H1 (cell line): ENCODE measurements around the gene CPXM1. TPM values are rescaled to one million over a fixed set of nuclear protein-coding genes. Genes with fewer than 3 reads are reported as not detected.

Source experiments
- CTCF ChIA-PET: fragments of 300-600 bp; sonication (Branson Sonifier 250); formaldehyde crosslinking; loops from one replicate; lab custom pipeline; 2021; ENCODE audit not compliant: partially characterized antibody; lab: Charles Lee
- POLR2A ChIA-PET: fragments of 300-600 bp; sonication (Branson Sonifier 250); formaldehyde crosslinking; loops from one replicate; lab custom pipeline; 2021; ENCODE audit warnings: inconsistent platforms; ENCODE audit not compliant: partially characterized antibody; lab: Charles Lee
- DNase-seq, 2 experiments: peaks; one replicate each; pipeline versions ENCODE4 v3.0.0 to v3.0.0-alpha.2; 2010 to 2022; ENCODE audit warnings: low spot score in 2 of 2, low read depth in 1 of 2, mixed read lengths in 1 of 2
- FAIRE-seq: peaks from 2 replicates; lab custom pipeline; 2011; peaks lifted over from hg19 to GRCh38; lab: Jason Lieb, UNC
- H2AFZ ChIP-seq: 2 replicates; pipeline ENCODE4 v1.8.1; 2012; ENCODE audit warnings: low read length, inconsistent platforms
- H2AK5ac ChIP-seq: 2 replicates; pipeline ENCODE4 v1.6.1; 2013; ENCODE audit warnings: low read depth, low read length
- H2BK120ac ChIP-seq: replicated peaks from 2 replicates; pipeline ENCODE3; 2013; ENCODE audit warnings: low read depth, low read length, inconsistent platforms
- H2BK12ac ChIP-seq: 2 replicates; pipeline ENCODE4 v1.6.1; 2013; ENCODE audit warnings: low read depth, low read length
- H2BK15ac ChIP-seq: 2 replicates; pipeline ENCODE4 v1.6.1; 2013; ENCODE audit warnings: low read length
- H2BK20ac ChIP-seq: 2 replicates; pipeline ENCODE4 v1.6.1; 2013; ENCODE audit warnings: low read length
- H2BK5ac ChIP-seq: 2 replicates; pipeline ENCODE4 v1.6.1; 2013; ENCODE audit warnings: low read depth, low read length
- H3K14ac ChIP-seq: 2 replicates; pipeline ENCODE4 v1.6.1; 2013; ENCODE audit warnings: inconsistent platforms; ENCODE audit not compliant: insufficient read length
- H3K18ac ChIP-seq: 2 replicates; pipeline ENCODE4 v1.6.1; 2013; ENCODE audit warnings: low read length; ENCODE audit errors: extremely low read depth
- H3K23ac ChIP-seq: 2 replicates; pipeline ENCODE4 v1.6.1; 2013; ENCODE audit warnings: inconsistent platforms; ENCODE audit not compliant: insufficient read length
- H3K23me2 ChIP-seq: 2 replicates; pipeline ENCODE4 v1.6.1; 2013; ENCODE audit warnings: low read depth, low read length
- H3K27ac ChIP-seq: 2 replicates; pipeline ENCODE4 v1.6.1; 2011; ENCODE audit warnings: low read depth, low read length, inconsistent platforms
- H3K27me3 ChIP-seq, 4 experiments: replicated peaks in 1 of 4; 1 replicate in 1 of 4; 2 replicates in 3 of 4; pipeline versions ENCODE4 v1.6.1 to v1.8.1; 2011 to 2013; ENCODE audit warnings: low read length in 3 of 4, mild to moderate bottlenecking in 3 of 4, inconsistent platforms in 2 of 4, mixed read lengths in 2 of 4, moderate library complexity in 1 of 4; ENCODE audit not compliant: control insufficient read depth in 3 of 4, insufficient read depth in 3 of 4; ENCODE audit errors: extremely low read depth in 1 of 4
- H3K36me3 ChIP-seq, 4 experiments: 2 replicates each; pipeline versions ENCODE4 v1.6.1 to v1.8.1; 2011 to 2013; ENCODE audit warnings: mild to moderate bottlenecking in 4 of 4, low read length in 3 of 4, moderate library complexity in 2 of 4, control low read depth in 1 of 4, inconsistent platforms in 1 of 4; ENCODE audit not compliant: insufficient read depth in 4 of 4, control insufficient read depth in 2 of 4
- H3K4ac ChIP-seq: replicated peaks from 2 replicates; pipeline ENCODE3; 2013; ENCODE audit warnings: low read length, low read depth, mixed read lengths, inconsistent platforms; ENCODE audit not compliant: insufficient read length
- H3K4me1 ChIP-seq, 4 experiments: replicated peaks in 1 of 4; 1 replicate in 1 of 4; 2 replicates in 3 of 4; pipeline versions ENCODE4 v1.6.1 to v1.8.1; 2011 to 2013; ENCODE audit warnings: low read length in 3 of 4, inconsistent platforms in 2 of 4, mixed read lengths in 1 of 4; ENCODE audit not compliant: insufficient read depth in 4 of 4, control insufficient read depth in 3 of 4
- H3K4me2 ChIP-seq, 2 experiments: 2 replicates each; pipeline versions ENCODE4 v1.6.1 to v1.8.1; 2011 to 2013; ENCODE audit warnings: low read depth in 2 of 2, low read length in 2 of 2, control low read depth in 1 of 2, inconsistent platforms in 1 of 2, mild to moderate bottlenecking in 1 of 2; ENCODE audit not compliant: insufficient read depth in 1 of 2
- H3K4me3 ChIP-seq, 4 experiments: fragments of 200-600, 300-600 bp in 1 of 4; sonication (generic), shearing (Covaris generic), sonication (Bioruptor Twin) in 1 of 4; 2 replicates each; pipeline versions ENCODE4 v1.5.1 to v1.8.1; 2011 to 2016; ENCODE audit warnings: low read length in 4 of 4, low read depth in 3 of 4, control low read depth in 2 of 4, inconsistent platforms in 2 of 4, mild to moderate bottlenecking in 2 of 4, mixed read lengths in 1 of 4, moderate library complexity in 1 of 4; ENCODE audit not compliant: insufficient read depth in 2 of 4; ENCODE audit errors: extremely low read depth in 1 of 4
- H3K56ac ChIP-seq: replicated peaks from 2 replicates; pipeline ENCODE3; 2013; ENCODE audit warnings: low read depth, mild to moderate bottlenecking, mixed read lengths, low read length, inconsistent platforms; ENCODE audit not compliant: insufficient read length
- H3K79me1 ChIP-seq: 2 replicates; pipeline ENCODE4 v1.6.1; 2013; ENCODE audit warnings: low read depth, low read length, control low read depth
- H3K79me2 ChIP-seq, 2 experiments: 2 replicates each; pipeline versions ENCODE4 v1.6.1 to v1.8.1; 2012 to 2013; ENCODE audit warnings: low read length in 2 of 2, mild to moderate bottlenecking in 2 of 2, inconsistent platforms in 1 of 2; ENCODE audit not compliant: insufficient read depth in 2 of 2, control insufficient read depth in 1 of 2
- H3K9ac ChIP-seq, 4 experiments: replicated peaks in 1 of 4; 1 replicate in 1 of 4; 2 replicates in 3 of 4; pipeline versions ENCODE4 v1.6.1 to v1.8.1; 2011 to 2013; ENCODE audit warnings: low read depth in 3 of 4, low read length in 3 of 4, control low read depth in 2 of 4, mild to moderate bottlenecking in 2 of 4, moderate library complexity in 2 of 4, inconsistent platforms in 1 of 4; ENCODE audit errors: extremely low read depth in 1 of 4
- H3K9me3 ChIP-seq, 2 experiments: 2 replicates each; pipeline versions ENCODE4 v1.6.1 to v1.8.1; 2012 to 2013; ENCODE audit warnings: mild to moderate bottlenecking in 2 of 2, moderate library complexity in 2 of 2, control low read depth in 1 of 2, inconsistent platforms in 1 of 2, low read depth in 1 of 2, low read length in 1 of 2, mixed read lengths in 1 of 2; ENCODE audit not compliant: insufficient read depth in 2 of 2
- H4K20me1 ChIP-seq, 2 experiments: replicated peaks in 1 of 2; 2 replicates each; pipeline versions ENCODE3 to v1.8.1; 2011 to 2013; ENCODE audit warnings: inconsistent platforms in 2 of 2, low read length in 2 of 2, mild to moderate bottlenecking in 1 of 2; ENCODE audit not compliant: insufficient read depth in 2 of 2, control insufficient read depth in 1 of 2
- H4K5ac ChIP-seq: 2 replicates; pipeline ENCODE4 v1.6.1; 2013; ENCODE audit warnings: low read length, low read depth, mixed read lengths, inconsistent platforms; ENCODE audit not compliant: insufficient read length
- H4K8ac ChIP-seq: 2 replicates; pipeline ENCODE4 v1.8.0; 2013; ENCODE audit warnings: mild to moderate bottlenecking, moderate library complexity, low read length, inconsistent platforms; ENCODE audit not compliant: insufficient read depth; ENCODE audit errors: extremely low read depth
- H4K91ac ChIP-seq: replicated peaks from 2 replicates; pipeline ENCODE3; 2013; ENCODE audit warnings: low read length, mixed read lengths, inconsistent platforms; ENCODE audit not compliant: insufficient read length
- CBX5 ChIP-seq: fragments of 300-800, 300-1000 bp; sonication (generic); IDR thresholded peaks from 2 replicates; pipeline ENCODE4 v1.7.1; 2016; ENCODE audit warnings: antibody characterized with exemption, low read length, low read depth
- CTBP2 ChIP-seq: IDR thresholded peaks from 2 replicates; pipeline ENCODE4 v1.7.0; 2011; ENCODE audit warnings: borderline replicate concordance, mild to moderate bottlenecking, moderate library complexity, mixed read lengths, low read length; ENCODE audit not compliant: insufficient read depth, insufficient read length
- EZH2 ChIP-seq: fragments of 200-600 bp; sonication (generic); IDR thresholded peaks from 2 replicates; pipeline ENCODE4 v1.7.1; 2012; ENCODE audit warnings: low read depth, mild to moderate bottlenecking, moderate library complexity, low read length, inconsistent platforms; ENCODE audit not compliant: severe bottlenecking
- GABPA ChIP-seq: IDR thresholded peaks from 2 replicates; pipeline ENCODE4 v1.6.1; 2011; ENCODE audit warnings: mild to moderate bottlenecking, low read length, moderate library complexity, borderline replicate concordance; ENCODE audit not compliant: insufficient read depth
- HDAC2 ChIP-seq, 2 experiments: fragments of 300-600 bp in 1 of 2; sonication (generic) in 1 of 2; IDR thresholded peaks; 2 replicates each; pipeline ENCODE4 v1.6.1; 2011 to 2012; ENCODE audit warnings: low read depth in 2 of 2, low read length in 2 of 2, mild to moderate bottlenecking in 2 of 2, moderate library complexity in 2 of 2, borderline replicate concordance in 1 of 2, inconsistent platforms in 1 of 2
- KDM5A ChIP-seq: fragments of 200-600 bp; IDR thresholded peaks from 2 replicates; pipeline ENCODE4 v1.7.1; 2012; ENCODE audit warnings: mild to moderate bottlenecking, low read length, inconsistent platforms, mixed read lengths
- MAFK ChIP-seq: IDR thresholded peaks from 2 replicates; pipeline ENCODE4 v1.6.1; 2012; ENCODE audit warnings: low read depth, mild to moderate bottlenecking, improper control_type of control experiment, low read length
- NRF1 ChIP-seq: IDR thresholded peaks from 2 replicates; pipeline ENCODE4 v1.6.1; 2011; ENCODE audit warnings: mild to moderate bottlenecking, low read depth, low read length, improper control_type of control experiment
- POLR2AphosphoS5 ChIP-seq: IDR thresholded peaks from 2 replicates; pipeline ENCODE4 v1.6.1; 2011; ENCODE audit warnings: low read depth, low read length
- POU5F1 ChIP-seq: IDR thresholded peaks from 2 replicates; pipeline ENCODE4 v1.6.1; 2011; ENCODE audit warnings: low read depth, mild to moderate bottlenecking, low read length, moderate library complexity
- SAP30 ChIP-seq: fragments of 300-600 bp; sonication (generic); IDR thresholded peaks from 2 replicates; pipeline ENCODE4 v1.7.1; 2012; ENCODE audit warnings: low read length, moderate library complexity, mild to moderate bottlenecking, inconsistent platforms; ENCODE audit not compliant: insufficient read depth, insufficient replicate concordance
- YY1 ChIP-seq: IDR thresholded peaks from 2 replicates; pipeline ENCODE4 v1.6.1; 2011; ENCODE audit warnings: low read depth, mild to moderate bottlenecking, low read length
- WGBS, 2 experiments: shearing (Covaris generic) in 1 of 2; methylation state at CpG; one replicate each; pipeline versions ENCODE4 v1.1.6 to v1.1.7; 2013 to 2015; ENCODE audit warnings: low lambda C conversion rate in 2 of 2, mixed read lengths in 2 of 2, inconsistent platforms in 1 of 2, low coverage in 1 of 2, missing lambda C conversion rate in 1 of 2; ENCODE audit not compliant: insufficient replicate concordance in 2 of 2, insufficient coverage in 1 of 2, insufficient read length in 1 of 2; ENCODE audit errors: extremely low coverage in 1 of 2, missing lambda C conversion rate in 1 of 2; 5-methylcytosine and 5-hydroxymethylcytosine counted together
- polyA plus RNA-seq, 7 experiments: library from polyadenylated mRNA; depleted of rRNA in 3 of 7; stranded (reverse) in 5 of 7; unstranded in 2 of 7; fragments of >200 nt in 5 of 7; fragments of 200-250 nt in 2 of 7; gene quantifications; 1 replicate in 5 of 7; 2 replicates in 1 of 7; 4 replicates in 1 of 7; pipeline versions ENCODE4 v1.2.1 to v1.2.3, GENCODE V29; 2011 to 2013; ENCODE audit warnings: missing spikeins in 2 of 7, mixed read lengths in 2 of 7
- total RNA-seq: library from RNA; stranded (reverse); fragmentation: NEBNext Ultra II Directional; extraction: Animal tissue kit (Norgen Biotek cat#: 25700); gene quantifications from 2 replicates; pipeline ENCODE4 v1.2.1, GENCODE V29; 2021

The CPXM1 gene
- total and polyA plus RNA-seq, 2 of the 8 experiments (the other 6 are each of a cell fraction or from before 2014, with no cell fraction given) = 31.3 to 81.9 TPM

DNA sequence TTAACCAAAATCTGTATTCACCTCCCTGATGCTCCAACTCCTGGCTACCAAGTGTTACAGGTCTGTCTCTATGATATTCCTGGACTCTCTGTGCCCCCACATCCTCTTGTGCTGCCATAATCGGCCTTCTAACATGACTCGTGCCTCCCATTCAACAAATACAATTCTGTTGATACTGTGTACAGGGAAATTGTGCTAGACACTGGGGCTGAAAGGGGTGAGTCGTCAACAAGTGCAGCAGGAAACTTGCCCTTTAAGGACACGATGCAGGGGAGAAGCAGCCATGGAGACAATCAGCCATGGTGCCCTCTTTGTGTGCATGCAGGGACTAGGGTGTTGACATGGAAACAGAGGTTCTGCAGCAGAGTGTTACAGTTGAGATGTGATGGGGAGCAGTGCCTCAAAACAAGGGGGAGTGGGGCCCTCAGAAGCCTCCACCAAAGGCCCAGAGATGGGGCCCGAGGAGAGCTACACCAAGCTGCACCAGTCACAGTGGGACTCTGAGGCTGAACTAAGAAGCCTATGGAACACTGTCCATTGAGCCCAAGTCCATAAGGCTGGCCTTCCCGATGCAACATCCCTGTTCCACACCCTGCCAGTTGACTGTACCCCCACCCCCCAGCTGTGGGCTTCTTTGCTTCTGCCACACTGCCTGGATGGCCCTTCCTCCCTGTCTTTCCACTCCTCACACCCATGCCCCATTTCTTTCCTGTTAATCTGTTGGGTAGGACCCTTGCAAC is 37.0 kb upstream of the CPXM1 start:
- ChIA-PET CTCF (interaction anchor here (1.8 to 4.1 kb wide), 2 partner anchors 14 to 82 kb away, joined by 6 to 20 read pairs; no protein-coding TSS in a partner anchor), POLR2A (interaction anchor here (0.6 kb wide), 1 partner anchor 16 kb away, joined by 5 read pairs; no protein-coding TSS in a partner anchor)
- Histone ChIP-seq H3K9me3 (peaks cover 0 to 6% of the 10 kb centered on the region in 2 experiments; a peak in 1 of 4 replicates), H3K4me2 (no peak overlapping the region), H3K27me3 (peaks cover 5 to 20% (median 18%) of the 10 kb centered on the region in 4 experiments), H2BK120ac (no peak overlapping the region), H3K14ac (no peak overlapping the region), H3K23me2 (peaks cover 9% of the 10 kb centered on the region; the same call in 1 of the 2 replicates), H2BK12ac (no peak overlapping the region), H3K4ac (no peak overlapping the region), H2BK15ac (no peak overlapping the region), H4K8ac (no peak overlapping the region), H3K23ac (no peak overlapping the region), H3K9ac (no peak overlapping the region), H3K79me1 (no peaks in the 10 kb centered on the region), H3K56ac (no peak overlapping the region), H3K18ac (no peak overlapping the region), H4K5ac (no peak overlapping the region), H3K4me3 (no peak overlapping the region), H3K4me1 (no peaks in the 10 kb centered on the region; a peak in 1 of 7 replicates), H4K91ac (no peak overlapping the region), H2AFZ (no peak overlapping the region), H2BK5ac (no peak overlapping the region), H2BK20ac (no peak overlapping the region), H3K79me2 (no peaks in the 10 kb centered on the region), H3K36me3 (peaks cover 0 to 5% (median 0%) of the 10 kb centered on the region in 4 experiments; a peak in 1 of 8 replicates), H2AK5ac (no peak overlapping the region), H3K27ac (no peak overlapping the region), H4K20me1 (peaks cover 0 to 5% of the 10 kb centered on the region in 2 experiments)
- FAIRE-seq (no peak), DNase-seq (no peak)
- WGBS, 2 experiments = 91% methylated on average over 6 of the region's 6 CpGs; no CpG with 5 or more reads in 1 of the 2 experiments
- TF ChIP-seq HDAC2 (IDR thresholded peaks at IDR 0.05; ENCODE audit: borderline replicate concordance in 1 of 2, low read depth in 2 of 2, low read length in 2 of 2) (no peak), CTBP2 (no peak), SAP30 (no peak), CBX5 (no peak), KDM5A (no peak), POLR2AphosphoS5 (no peak), YY1 (no peak), POU5F1 (no peak), NRF1 (no peak), MAFK (no peak), EZH2 (no peak), GABPA (no peak)
